Testis (tissue), 2 donors: ENCODE measurements around the gene CDK4.

Experiments used
- POLR2A ChIP-seq: fragments of 450-650 bp; IDR thresholded peaks from one replicate; pipeline ENCODE4 v1.6.1; 2017; ENCODE audit warnings: antibody characterized with exemption, mild to moderate bottlenecking, moderate library complexity
- TF ChIP-seq, protein P1 (sequence below), 3 experiments: fragments of 450-650 bp in 2 of 3; fragments of 200-600 bp in 1 of 3; sonication (generic) in 1 of 3; IDR thresholded peaks; one replicate each; pipeline ENCODE4 v1.5.1; 2016 to 2019; ENCODE audit warnings: antibody characterized with exemption in 3 of 3, mild to moderate bottlenecking in 2 of 3, moderate library complexity in 1 of 3

DNA sequence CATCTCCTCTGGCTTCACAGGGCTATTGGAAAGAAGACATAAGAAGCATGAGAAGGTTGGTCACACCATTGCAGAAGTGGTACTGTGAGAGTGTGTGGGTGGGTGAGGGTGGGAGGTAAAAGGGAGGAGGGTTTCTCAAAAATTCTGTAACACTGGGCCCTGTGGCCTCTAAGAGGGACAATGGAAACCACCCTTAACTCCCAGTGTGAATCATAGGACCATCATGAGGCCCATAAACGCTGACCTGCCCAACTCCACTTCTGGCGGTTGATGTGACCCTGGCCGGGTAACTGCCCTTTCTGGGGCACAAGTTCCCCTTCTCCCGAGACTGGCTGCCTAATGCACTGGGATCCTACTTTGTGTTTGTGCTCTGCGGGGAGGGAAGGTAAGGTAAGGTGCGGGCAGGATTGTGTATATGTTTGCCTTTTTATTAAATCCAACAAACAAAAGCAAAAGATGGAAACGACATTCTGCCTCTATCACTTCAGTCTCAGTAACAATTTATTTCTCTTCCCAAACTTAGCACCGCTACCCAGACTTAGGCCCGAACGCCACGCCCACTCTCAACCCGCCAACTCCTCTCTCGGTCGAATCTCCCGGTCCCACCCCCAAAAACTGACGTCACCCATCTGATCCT lies 19.2 kb upstream of the CDK4 start:
- TF ChIP-seq, protein P1, sequence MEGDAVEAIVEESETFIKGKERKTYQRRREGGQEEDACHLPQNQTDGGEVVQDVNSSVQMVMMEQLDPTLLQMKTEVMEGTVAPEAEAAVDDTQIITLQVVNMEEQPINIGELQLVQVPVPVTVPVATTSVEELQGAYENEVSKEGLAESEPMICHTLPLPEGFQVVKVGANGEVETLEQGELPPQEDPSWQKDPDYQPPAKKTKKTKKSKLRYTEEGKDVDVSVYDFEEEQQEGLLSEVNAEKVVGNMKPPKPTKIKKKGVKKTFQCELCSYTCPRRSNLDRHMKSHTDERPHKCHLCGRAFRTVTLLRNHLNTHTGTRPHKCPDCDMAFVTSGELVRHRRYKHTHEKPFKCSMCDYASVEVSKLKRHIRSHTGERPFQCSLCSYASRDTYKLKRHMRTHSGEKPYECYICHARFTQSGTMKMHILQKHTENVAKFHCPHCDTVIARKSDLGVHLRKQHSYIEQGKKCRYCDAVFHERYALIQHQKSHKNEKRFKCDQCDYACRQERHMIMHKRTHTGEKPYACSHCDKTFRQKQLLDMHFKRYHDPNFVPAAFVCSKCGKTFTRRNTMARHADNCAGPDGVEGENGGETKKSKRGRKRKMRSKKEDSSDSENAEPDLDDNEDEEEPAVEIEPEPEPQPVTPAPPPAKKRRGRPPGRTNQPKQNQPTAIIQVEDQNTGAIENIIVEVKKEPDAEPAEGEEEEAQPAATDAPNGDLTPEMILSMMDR (IDR thresholded peaks at IDR 0.05): no peak
- TF ChIP-seq POLR2A: no peak
